HG03139 (cell line): ENCODE measurements around the gene GAS2.
A peak's percentile ranks its signal among the peaks of the same experiment; 100 is the strongest.

ENCODE experiments used
- ATAC-seq: cut with Tn5 transposase; IDR thresholded peaks from one replicate; pipeline ENCODE4 v1.9.1; 2021; ENCODE audit not compliant: unreplicated experiment

Gene GAS2

GRCh38 chr11:22725079-22725478, 58.7 kb downstream of the GAS2 start:
- no peak for ATAC-seq

- no peak for ATAC-seq
Observed at GRCh38 chr11:22728600-22729389, 62.4 kb downstream of the GAS2 start.

- ATAC-seq, result peak; percentile 75
Observed at GRCh38 chr11:22730319-22730718, 63.9 kb downstream of the GAS2 start.

- ATAC-seq, result no peak
Observed at GRCh38 chr11:22732588-22732987, 66.2 kb downstream of the GAS2 start.

- ATAC-seq, result no peak
Observed at GRCh38 chr11:22733475-22734248, 67.3 kb downstream of the GAS2 start.

DNA sequence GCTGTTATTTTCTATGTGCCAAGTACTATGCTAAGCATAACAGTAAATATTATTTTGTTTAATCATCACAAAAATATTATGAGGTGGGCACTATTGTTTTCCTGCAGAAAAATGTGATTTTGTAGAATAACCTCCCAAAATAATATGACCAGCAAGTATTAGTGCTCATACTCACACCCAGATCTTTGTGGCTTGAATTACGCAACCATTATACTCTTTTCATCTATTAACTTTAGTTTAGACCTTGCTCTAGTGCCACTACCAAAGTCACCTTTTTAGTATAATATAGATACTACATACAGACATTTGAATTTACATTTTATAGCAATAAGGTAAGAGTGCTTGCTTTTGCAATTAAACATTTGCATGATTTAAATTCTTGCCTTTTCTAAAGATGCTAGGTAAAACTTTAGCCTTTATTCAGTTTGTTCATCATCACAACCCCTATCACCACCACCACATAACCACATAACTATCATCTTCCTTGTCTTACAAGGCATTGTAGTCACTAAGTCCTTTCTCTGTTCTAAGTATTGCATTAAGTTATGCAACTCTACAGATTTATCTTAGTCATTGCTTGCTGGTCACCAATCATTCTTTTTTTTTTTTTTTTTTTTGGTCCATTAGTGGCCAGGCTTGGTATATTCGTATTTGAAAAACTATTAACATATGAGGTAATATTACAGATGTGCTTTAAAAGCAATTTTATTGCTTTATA, 68.4 kb downstream of the GAS2 start:
- no peak for ATAC-seq

DNA sequence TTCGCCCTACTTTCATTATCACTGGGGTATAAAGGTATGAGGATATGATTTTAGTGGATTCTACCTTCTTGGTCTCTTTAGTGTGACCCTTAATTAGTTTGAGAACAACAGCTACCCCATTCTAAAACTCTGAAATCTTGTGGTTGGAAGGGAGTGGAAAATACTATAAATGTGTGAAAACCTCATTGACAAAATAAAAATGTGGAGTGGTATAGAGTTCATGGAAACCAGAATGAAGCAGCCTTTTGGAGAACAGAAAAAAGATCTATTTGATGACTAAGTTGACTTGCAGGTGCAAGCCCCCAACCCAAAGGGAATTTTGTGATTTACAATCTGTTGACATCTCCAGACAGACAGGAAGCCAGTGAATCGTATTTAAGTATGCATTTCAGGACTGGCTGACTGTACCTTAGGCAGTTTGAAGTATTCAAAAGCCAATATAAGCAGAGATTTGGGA, 75.8 kb downstream of the GAS2 start:
- no peak for ATAC-seq

DNA sequence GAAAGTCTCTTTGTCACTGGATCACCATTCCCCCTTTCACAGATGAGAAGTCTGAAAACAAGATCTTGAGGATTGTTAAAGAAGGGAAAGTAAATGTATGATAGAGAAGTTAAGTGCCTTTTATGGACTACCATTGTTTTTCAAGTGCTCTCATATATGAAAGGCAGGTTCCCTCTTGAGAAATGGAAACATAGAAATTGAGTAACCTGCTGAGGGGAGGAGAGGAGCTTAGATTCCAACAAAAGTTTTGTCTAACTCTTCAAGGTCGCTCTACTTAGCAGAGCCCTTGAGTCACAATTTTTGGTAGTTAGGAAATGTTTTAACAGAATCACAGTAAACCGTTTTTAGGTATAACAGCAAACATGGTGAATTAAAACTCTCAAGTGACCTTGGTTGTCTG, 83.1 kb downstream of the GAS2 start:
- no peak for ATAC-seq

DNA sequence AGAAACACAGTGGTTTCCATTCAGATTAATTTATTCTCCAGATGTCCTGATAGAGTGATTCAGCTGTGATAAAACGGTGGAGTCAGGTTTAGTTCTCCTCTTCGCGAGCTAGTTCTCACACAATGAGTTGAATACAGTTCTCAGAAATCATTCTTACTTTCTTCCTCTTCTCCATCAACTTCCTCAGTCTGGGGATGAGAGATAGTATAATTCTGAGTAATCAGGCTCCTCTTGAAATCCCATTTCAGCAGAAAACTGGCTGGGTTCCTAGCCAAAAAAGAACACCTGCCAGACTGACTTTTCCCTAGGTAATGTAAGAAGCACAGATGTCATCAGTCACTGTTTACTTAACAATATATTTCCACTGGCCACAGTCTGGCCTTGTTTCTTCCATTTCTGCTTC, 86.5 kb downstream of the GAS2 start:
- ATAC-seq, result no peak

GRCh38 chr11:22753416-22753815, 87.0 kb downstream of the GAS2 start:
- ATAC-seq, result no peak

- ATAC-seq, result no peak
Observed at GRCh38 chr11:22761066-22761465, 94.7 kb downstream of the GAS2 start.

DNA sequence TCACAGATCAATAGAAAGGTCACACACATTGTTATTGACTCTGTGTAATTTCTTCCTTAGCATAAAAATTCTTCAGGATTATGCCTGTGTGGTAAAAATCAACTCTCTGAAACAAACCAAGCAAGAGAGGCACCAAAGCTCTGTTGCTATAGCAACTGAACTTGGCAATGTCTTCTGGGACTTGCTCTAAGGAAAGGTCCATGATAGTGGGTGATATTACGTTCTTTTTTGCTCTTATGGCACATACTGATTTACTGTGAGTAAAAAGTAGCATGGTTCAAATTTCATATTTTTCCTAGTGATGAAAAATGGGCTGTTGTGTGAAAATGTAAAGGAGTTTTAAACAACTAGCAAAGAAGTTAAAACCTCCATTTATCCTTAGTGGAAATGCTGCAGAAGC, 96.8 kb downstream of the GAS2 start:
- ATAC-seq, result no peak

DNA sequence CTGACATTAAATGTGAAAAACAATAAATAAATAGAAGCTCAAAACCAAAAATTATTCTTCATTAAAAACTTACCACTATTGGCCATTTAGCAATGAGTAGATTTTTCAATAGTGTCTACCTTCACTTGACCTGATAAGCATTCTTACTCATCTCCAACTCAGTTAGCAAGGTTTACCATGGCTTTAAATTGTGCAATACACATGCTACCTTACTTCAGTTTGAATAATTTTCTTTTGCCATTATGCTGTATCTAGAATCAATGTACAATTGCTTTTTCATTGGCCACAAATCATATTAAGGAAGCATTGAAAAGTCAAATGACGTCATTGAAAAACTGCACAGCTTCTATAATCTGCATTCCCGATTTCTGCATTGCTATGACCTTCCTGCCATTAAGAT, 98.3 kb downstream of the GAS2 start:
- ATAC-seq, result no peak

DNA sequence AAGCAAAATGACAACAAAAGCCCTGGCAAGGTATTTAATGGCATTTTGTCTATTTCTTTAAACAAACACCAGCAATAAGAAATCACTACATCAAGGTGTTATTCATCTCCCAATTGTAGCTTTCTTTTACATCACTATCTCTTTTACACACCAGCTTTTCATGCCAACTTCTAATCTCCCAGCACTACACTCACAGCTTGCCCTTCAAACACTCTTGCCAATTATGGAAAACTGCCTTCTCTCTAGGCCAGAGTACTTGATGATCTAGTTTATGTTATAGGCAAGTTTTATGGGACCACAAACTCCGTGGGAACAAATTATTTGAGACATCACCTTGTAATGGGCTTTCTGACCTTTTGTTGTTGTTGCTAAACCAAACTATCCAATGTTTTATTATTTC, 101.9 kb downstream of the GAS2 start:
- ATAC-seq, result no peak

GRCh38 chr11:22769081-22769480, 102.7 kb downstream of the GAS2 start:
- ATAC-seq, result no peak

GRCh38 chr11:22774716-22775115, 108.3 kb downstream of the GAS2 start:
- no peak for ATAC-seq

- ATAC-seq, result no peak
Observed at GRCh38 chr11:22775248-22775647, 108.8 kb downstream of the GAS2 start.

GRCh38 chr11:22778642-22779041, 112.2 kb downstream of the GAS2 start:
- no peak for ATAC-seq

DNA sequence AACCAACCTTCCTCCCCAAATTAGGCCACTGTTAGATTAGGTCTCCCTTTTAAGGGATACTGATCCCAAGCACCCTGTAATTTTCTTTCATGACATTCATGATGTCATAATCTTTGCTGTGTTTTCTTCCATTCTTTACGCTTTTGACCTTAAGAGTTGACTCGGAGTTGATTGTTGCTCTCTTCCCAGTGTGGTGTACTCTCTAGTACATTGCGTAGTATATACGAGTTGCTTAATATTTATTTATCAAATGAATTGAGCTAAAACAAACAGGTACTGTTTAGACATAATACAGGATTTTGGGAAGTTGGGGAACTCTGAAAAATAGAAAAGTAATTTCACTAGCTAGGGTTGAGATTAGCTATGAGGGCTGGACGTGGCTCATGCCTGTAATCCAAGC, 113.4 kb downstream of the GAS2 start:
- ATAC-seq, result no peak

DNA sequence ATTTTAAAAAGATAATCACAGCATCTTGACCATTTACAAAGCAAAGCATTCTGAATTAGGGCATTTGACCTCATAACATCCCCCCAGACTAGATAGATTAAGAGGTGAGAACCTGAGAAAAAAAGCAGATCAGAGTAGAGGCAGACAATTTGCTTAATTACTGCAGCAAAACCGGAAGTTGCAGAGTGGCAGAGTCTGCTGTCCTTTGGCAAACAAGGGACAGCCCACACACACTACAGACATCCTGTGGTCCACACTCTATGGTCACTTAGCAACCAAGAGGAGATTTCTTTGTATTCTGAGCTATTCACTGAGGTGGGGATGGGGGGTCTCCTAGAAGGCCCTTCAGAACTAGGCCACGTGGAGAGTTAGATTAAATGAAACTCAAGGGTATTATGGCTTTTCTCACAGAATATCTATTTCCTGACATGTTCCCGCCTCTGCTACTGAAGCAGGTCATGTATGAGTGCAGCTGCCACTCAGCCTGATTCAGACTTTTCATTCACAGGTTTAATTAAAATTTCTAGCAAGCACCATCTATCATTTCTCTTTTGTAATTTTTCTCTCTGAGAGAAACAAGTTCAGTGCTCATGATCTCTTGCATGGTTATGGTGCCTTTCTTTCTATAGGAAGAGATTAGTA, 114.7 kb downstream of the GAS2 start:
- ATAC-seq, result peak; percentile 89

DNA sequence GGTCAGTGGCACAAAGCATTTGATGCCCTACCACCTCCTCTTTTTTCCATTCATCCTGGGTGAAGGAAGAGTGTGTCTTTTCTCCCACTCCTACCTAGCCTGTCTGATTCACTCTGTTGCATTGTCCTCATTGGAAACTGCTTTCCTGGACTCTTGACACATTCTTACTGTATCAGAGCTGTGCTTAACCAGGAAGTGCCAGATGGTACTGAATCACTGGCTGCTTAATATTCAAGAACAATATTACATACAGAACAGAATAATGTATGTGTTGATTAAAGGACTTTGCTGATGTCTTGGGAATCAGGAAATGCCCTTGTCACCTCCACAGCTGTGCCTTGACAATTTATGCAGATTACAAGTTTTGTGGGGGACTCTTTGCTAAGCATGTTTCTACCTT, 118.8 kb downstream of the GAS2 start:
- no peak for ATAC-seq
